ENCODE measurements around the gene PPFIA1.
"Not testable (repeated sequence)": the region's sequence is repeated elsewhere in the genome, so short reads cannot be mapped to it uniquely, and the experiment has no call there.

PPFIA1 gene

GRCh38 chr11:70360211-70360610 is 89.7 kb downstream of the PPFIA1 start:
- peak in 1 of 2 experiments; percentile 7 for DNase-seq

- no peak for DNase-seq
These were observed 93.7 kb downstream of the PPFIA1 start for GRCh38 chr11:70364178-70364577.

DNA sequence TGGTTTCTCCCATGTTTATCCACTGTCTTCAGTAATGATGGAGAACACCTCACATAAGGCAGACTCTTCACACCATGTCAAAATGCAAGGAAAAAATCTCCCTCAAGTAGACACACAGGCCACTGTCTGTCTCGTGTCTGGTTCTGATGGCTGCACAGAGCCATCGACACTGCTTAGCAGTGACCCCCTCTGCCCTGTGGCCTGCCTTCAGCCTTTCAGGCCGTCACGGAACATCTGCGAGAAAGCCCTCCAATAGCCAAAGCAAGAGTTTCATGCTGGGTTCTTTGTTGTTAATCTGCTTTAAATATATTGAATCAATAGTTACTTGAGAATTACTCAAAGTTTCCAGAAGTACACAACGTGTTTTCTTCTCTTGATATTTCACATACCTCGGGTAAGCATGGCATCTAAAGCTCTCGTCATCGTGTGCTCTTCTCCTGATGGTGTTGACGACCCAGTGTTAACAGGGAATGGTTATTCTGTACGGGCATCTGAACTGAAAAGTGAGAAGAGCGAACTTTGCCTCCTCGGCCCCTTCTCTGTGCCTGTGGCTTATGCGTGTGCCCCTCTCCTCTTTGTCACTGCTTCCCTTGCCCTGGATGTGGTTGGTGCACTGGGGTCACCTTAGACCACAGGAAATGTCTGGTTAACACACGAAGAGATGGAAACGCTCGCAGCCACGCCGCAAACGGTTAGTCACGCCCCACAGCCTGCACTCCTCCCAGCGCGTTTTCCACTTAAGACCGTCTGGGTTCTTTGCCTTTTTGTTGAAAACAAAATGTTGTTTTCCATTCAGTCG is 94.5 kb downstream of the PPFIA1 start:
- no peak for DNase-seq

DNA sequence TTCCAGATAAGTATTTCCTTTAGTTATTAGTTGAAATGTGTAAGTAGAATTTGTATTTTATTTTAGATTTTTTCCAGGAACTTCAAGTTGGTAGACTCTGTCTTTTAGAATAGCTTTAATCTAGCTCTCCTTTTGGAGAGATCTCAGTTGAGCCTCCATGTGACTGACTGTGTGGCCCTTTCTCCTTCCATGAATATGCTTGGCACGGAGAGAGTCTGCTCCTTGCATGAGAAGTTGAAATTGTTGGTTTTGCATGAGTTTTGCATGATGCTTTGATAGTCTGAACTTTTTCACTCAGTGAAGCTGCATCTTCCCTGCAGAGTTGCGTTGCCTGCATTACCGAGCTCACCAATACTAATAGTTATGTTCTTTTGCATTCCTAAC is 95.0 kb downstream of the PPFIA1 start:
- no peak for DNase-seq

DNA sequence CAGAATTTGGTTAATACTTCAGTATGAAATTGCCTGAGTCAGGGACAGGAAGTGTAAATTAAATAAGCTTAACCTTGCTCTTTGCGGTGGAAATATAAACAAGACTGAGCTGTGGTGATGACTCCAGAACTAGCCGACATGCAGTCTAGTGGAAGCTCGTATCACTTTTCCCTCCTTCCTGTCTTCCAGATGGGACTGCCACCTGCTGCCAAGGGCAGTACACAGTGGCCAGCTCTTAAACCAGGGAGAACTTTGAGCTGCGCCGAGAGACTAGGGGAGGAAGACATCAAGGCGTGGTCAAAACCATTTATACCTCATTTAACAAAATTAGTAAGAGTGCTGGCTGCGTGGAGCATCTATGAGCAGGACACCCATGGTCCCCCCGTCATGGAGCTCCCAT is 96.6 kb downstream of the PPFIA1 start:
- no peak for DNase-seq

- DNase-seq = no peak
These were observed 98.5 kb downstream of the PPFIA1 start for GRCh38 chr11:70368961-70369360.

GRCh38 chr11:70371241-70371640 is 100.8 kb downstream of the PPFIA1 start:
- no peak for DNase-seq

GRCh38 chr11:70372076-70372475 is 101.6 kb downstream of the PPFIA1 start:
- DNase-seq = no peak

DNA sequence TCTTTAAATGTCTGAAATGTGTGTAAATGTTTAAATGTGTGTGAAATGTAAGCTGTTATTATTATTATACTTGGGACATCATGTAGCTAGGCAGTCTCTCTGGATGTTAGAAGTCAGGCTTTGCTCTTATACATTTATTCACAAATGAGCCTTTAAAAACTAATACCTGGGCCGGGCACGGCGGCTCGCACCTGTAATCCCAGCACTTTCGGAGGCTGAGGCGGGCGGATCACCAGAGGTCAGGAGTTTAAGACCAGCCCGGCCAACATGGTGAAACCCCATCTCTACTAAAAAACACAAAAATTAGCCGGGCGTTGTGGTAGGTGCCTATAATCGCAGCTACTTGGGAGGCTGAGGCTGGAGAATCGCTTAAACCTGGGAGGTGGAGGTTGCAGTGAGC is 106.1 kb downstream of the PPFIA1 start:
- no peak for DNase-seq

DNA sequence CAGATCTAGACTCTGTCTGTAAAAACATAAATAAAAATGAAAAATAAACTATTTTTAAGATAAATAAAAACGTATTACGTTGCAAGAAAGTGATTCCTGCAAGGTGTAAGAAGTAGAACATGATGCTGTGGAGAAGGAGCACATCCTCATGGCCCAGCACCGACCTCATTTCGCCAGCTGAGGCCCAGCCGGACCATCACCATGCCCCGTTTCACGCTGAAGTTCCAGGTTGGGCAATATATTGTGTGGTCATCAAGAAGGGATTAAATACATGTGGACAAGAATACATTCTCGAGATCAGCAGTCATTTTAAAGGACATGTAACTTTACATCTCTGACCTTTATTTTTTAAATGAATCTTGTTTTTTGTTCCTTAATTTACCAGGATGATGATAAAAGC is 107.2 kb downstream of the PPFIA1 start:
- DNase-seq = no peak

- no peak for DNase-seq
These were observed 108.1 kb downstream of the PPFIA1 start for GRCh38 chr11:70378506-70379134.

DNA sequence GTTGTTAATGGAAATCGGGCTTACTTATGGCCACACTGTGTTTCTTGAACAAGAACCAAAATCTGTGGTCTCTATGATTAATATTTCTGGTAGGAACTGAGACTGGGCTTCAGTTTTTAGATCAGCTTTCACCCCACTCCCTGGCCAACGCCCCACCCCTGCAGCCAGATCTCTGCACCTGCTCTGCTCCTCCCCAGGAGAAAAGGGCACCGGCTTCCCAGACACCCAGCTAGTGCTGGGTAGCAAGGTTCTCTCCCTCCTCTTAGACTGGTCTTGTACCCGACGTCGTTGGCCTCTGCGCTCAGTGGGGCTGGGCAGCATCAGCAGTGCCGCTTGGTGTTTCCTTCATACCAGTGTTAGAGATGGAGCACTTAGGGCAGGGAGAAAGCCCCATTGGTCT is 110.9 kb downstream of the PPFIA1 start:
- DNase-seq = no peak

DNA sequence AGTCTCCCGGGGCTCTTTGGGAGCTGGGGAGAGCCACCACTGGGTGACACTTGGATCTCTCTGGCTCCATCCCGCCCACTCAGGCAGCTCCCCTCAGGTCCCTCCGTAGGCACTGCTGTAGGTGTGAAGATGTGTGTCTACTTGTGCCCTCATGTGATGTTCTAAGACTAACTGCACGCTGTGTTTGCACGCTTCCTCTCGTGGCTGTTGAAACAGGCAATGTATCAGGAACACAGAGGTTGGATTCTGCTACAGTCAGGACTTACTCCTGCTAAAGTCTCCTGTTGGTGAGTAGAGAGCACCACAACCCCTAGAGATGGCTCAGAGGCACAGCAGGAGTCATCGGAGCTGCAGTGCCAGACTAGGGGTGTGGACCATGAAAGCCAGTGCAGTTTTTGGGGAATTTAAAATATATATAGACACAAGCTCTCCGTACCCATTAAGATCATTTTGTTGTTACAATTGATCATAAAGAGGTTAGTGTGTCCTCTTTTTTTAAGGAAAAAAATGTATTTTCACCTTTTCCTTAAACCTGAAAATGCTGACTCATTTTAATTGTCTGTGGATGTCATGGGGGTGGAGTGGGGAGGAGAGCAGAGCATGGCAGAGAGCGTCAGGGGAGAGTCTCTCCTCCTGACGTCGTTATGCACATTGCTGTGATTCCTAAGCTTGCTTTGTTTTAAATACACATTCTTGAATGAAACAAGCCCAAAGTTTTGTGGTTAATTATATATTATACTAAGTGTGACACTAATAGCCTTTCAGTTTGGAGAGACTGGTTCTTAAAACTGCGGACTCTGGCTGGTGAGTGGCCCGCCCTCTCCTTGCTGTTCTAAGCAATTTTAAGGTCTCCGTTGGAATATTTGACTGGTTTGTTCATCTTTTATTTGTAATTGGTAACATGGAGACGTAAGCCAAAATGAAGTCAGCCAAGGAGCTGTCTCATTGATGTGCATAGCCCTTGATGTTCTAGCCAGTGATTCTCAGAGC is 111.7 kb downstream of the PPFIA1 start:
- no peak for DNase-seq

DNA sequence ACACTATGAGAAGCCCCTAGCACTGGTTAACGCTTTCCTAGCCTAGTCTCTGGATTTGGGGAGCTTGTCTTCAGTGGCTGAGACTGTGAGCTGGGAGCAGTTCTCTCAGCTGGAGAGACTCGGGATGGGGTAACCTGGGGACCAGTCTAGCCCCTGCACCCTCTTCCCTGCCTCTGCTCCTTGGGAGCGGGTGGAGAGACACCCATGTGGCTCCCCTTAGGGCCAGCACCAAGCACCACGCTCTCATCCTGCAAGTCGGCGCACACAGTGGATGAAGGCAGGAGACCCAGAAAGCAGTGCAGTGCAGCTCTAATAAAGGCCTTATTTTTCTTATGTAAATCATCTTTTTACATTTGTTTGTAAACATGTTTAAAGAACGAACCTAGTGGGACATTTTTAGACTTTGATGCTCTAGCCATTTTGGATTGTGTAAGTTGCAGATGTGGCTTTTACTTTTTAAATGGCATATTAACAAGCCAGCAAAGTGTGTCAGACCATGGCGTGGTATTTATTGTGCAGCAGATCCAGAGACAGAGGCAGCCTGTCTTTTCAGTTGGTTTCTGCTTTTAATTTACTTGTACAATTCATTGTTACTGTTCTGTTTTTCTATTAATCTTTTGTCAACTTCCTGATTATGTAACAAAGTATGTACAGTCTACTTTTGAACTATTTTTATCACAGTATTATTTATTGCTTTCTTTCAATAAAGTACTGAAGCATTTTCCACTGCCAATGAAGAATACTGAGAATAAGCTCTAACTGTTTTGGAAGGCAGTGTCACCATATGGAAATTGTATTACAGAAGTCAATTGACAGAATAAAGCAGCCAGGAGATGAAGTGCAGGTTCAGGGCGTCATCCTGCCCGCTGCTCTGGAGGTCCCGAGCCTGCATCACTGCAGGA is 113.4 kb downstream of the PPFIA1 start:
- DNase-seq = no peak

GRCh38 chr11:70384566-70385152 is 114.2 kb downstream of the PPFIA1 start:
- no peak for DNase-seq

DNA sequence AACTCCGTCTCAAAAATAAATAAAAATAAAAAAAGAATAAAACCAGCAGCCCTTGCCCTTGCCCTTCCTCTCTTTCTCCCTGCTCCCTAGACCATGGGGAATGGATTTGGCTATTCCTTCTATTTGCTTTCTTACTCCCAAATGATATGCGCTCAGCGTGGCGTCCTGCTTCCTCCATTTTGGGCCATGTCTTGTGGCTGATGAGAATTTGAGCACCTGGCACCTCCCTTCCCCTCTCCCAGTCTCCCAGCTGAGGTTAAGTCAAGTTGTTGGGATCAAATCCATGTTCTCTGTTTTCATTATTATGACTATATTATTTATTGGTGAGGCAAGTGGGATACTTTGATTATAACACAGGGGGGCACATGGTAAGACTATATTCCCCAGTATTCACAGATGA is 117.1 kb downstream of the PPFIA1 start:
- no peak for DNase-seq

DNA sequence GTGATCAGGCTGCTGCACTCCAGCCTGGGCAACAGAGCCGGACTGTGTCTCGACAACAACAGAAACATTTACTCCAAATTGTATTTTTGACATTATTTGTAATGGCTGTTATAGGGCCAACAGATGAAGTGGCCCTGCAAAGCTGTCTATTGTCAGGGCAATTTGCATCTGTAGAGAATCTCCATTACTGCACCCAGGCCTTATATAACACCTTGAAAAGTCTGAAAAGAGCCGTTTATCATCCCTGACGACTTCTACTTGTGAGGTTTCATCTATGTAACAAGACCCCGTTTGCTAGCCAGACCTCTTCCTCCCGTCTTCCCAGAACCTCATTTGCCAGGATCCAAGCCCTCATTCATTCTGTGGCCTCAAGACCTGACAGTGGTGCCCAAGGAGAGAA is 118.7 kb downstream of the PPFIA1 start:
- no peak for DNase-seq

DNA sequence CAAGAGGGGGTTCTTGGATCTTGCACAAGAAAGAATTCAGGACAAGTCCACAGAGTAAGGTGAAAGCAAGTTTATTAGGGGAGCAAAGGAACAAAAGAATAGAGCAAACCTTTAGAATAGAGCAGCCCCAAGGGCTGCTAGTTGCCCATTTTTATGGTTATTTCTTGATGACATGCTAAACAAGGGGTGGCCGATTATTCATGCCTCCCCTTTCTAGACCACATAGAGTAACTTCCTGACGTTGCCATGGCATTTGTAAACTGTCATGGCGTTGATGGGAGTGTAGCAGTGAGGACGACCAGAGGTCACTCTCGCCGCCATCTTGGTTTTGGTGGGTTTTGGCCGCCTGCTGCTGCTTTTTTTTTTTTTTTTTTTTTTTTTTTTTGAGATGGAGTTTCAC is 120.4 kb downstream of the PPFIA1 start:
- DNase-seq = not testable (repeated sequence)

DNA sequence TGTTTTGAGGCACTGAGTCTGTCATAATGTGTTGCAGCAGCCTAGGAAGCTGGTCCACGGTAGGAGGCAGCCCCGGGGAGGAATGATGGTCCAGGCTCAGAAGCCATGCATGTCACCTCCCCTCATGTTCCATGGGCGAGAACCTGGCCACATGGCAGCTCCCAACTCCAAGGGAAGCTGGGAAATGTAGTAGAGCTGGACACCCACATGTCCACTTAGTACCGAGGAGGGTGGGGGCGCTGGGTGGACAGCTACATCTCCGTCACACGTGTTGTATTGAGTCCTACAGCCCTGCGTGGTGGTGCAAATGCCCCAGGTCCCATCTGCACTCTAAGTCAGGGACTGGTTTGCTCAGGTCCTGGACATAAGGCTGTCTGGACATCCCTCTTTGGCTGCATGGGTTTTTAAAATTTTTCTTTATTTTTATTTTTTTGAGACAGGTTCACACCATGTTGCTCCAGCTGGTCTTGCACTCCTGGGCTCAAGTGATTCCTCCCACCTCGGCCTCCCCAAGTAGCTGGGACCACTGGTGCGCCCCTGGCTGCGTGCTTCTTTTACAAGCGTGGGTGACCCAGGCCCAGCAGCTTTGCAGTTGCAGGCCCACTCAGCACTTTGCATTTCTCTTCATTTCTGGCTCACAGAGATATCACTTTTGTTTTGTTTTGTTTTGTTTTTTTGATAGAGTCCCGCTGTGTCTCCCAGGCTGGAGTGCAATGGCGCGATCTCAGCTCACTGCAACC is 123.9 kb downstream of the PPFIA1 start:
- no peak for DNase-seq

DNA sequence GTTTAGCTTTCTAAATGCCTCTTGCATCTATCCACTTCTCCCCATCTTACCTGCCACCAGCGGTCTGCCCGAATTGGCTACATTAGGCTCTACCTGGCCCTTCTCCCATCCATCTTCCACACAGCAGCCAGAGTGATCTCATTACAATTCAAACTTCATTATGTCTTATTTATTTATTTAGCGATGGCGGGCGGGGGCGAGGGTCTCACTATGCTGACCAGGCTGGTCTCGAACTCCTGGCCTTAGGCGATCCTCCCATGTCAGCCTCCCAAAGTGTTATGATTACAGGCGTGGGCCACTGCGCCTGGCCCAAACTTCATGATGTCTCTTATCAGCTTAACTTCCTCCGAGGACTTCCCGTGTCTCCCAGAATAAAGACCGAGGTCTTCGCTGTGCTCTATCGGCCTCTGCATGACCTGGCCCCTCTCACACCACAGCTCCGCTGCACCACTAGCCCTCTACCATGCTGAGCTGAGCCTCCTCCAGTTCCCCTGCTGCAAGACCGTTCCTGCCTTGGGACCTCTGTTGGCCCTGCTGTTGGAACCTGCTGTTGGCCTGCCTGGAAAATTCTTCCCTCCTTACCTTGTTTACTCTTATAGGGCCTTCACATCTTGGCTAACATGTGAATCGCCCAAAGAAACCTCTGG is 127.0 kb downstream of the PPFIA1 start:
- peak in 1 of 2 experiments; percentile 37 for DNase-seq

Measured in NCI-H446 (cell line).